Stimulated activated memory B cell treated with anti-CD40 and anti-IgM and Interleukin-4, amounts not matched to agents 10 μg/mL and 1 μg/mL and 100 μg/mL, for 72 hours (primary cell): ENCODE results near the gene CX3CR1.
"Not testable (repeated sequence)": the region's sequence is repeated elsewhere in the genome, so short reads cannot be mapped to it uniquely, and the experiment has no call there.

Source experiments
- ATAC-seq: fragments of 150-1000 bp; cut with Tn5 transposase; 2 replicates; pipeline ENCODE4 v1.10.0; 2021
- H3K27ac Mint-ChIP-seq: one replicate; pipeline ENCODE4 v1.8.0; 2022; ENCODE audit warnings: mild to moderate bottlenecking, mixed read lengths
- H3K27me3 Mint-ChIP-seq: one replicate; pipeline ENCODE4 v1.8.0; 2022; ENCODE audit warnings: mixed read lengths
- H3K36me3 Mint-ChIP-seq: one replicate; pipeline ENCODE4 v1.8.0; 2022; ENCODE audit warnings: mixed read lengths
- H3K4me1 Mint-ChIP-seq: one replicate; pipeline ENCODE4 v1.8.0; 2022; ENCODE audit warnings: mixed read lengths
- H3K4me3 Mint-ChIP-seq: one replicate; pipeline ENCODE4 v1.8.0; 2022; ENCODE audit warnings: mild to moderate bottlenecking, moderate library complexity, mixed read lengths
- H3K9me3 Mint-ChIP-seq: one replicate; pipeline ENCODE4 v1.8.0; 2022; ENCODE audit warnings: mixed read lengths

Gene CX3CR1

GRCh38 chr3:39227596-39227995, 52.2 kb downstream of the CX3CR1 start:
- not testable (repeated sequence) for H3K4me3 Mint-ChIP-seq, H3K27me3 Mint-ChIP-seq, ATAC-seq, H3K36me3 Mint-ChIP-seq, H3K27ac Mint-ChIP-seq, H3K9me3 Mint-ChIP-seq
- peaks cover 18% of the 10 kb centered on the region for H3K4me1 Mint-ChIP-seq

GRCh38 chr3:39226106-39226741, 53.6 kb downstream of the CX3CR1 start:
- Mint-ChIP-seq H3K27ac (no peak overlapping the region), H3K4me1 (peaks cover 15% of the 10 kb centered on the region), H3K27me3 (peaks cover 6% of the 10 kb centered on the region), H3K9me3 (no peaks in the 10 kb centered on the region), H3K4me3 (no peak overlapping the region), H3K36me3 (no peaks in the 10 kb centered on the region)
- peak; percentile 73 for ATAC-seq

GRCh38 chr3:39224288-39224687, 55.5 kb downstream of the CX3CR1 start:
- peaks cover 21% of the 10 kb centered on the region for H3K4me1 Mint-ChIP-seq
- H3K9me3 Mint-ChIP-seq, result no peaks in the 10 kb centered on the region
- no peak for ATAC-seq
- no peaks in the 10 kb centered on the region for H3K36me3 Mint-ChIP-seq
- H3K27ac Mint-ChIP-seq, result no peak overlapping the region
- H3K4me3 Mint-ChIP-seq, result no peak overlapping the region
- no peaks in the 10 kb centered on the region for H3K27me3 Mint-ChIP-seq

GRCh38 chr3:39222939-39223338, 56.9 kb downstream of the CX3CR1 start:
- H3K36me3 Mint-ChIP-seq, result no peaks in the 10 kb centered on the region
- peaks cover under 1% of the 10 kb centered on the region for H3K27me3 Mint-ChIP-seq
- H3K4me3 Mint-ChIP-seq, result no peak overlapping the region
- no peak for ATAC-seq
- no peak overlapping the region for H3K27ac Mint-ChIP-seq
- H3K4me1 Mint-ChIP-seq, result peaks cover 21% of the 10 kb centered on the region
- no peaks in the 10 kb centered on the region for H3K9me3 Mint-ChIP-seq

GRCh38 chr3:39222462-39222861, 57.4 kb downstream of the CX3CR1 start:
- Mint-ChIP-seq H3K4me1 (peaks cover 26% of the 10 kb centered on the region), H3K36me3 (no peaks in the 10 kb centered on the region), H3K4me3 (no peak overlapping the region), H3K27ac (no peak overlapping the region), H3K27me3 (peaks cover 5% of the 10 kb centered on the region), H3K9me3 (no peaks in the 10 kb centered on the region)
- no peak for ATAC-seq

- H3K4me1 Mint-ChIP-seq, result peaks cover 38% of the 10 kb centered on the region
- no peaks in the 10 kb centered on the region for H3K36me3 Mint-ChIP-seq
- ATAC-seq, result no peak
- no peak overlapping the region for H3K4me3 Mint-ChIP-seq
- no peaks in the 10 kb centered on the region for H3K9me3 Mint-ChIP-seq
- H3K27me3 Mint-ChIP-seq, result peaks cover 5% of the 10 kb centered on the region
- H3K27ac Mint-ChIP-seq, result no peak overlapping the region
These were observed 58.7 kb downstream of the CX3CR1 start for GRCh38 chr3:39221141-39221530.

GRCh38 chr3:39220407-39221140, 59.3 kb downstream of the CX3CR1 start:
- no peak for ATAC-seq
- no peak overlapping the region for H3K4me3 Mint-ChIP-seq
- peaks cover 5% of the 10 kb centered on the region for H3K27me3 Mint-ChIP-seq

GRCh38 chr3:39219702-39220101, 60.1 kb downstream of the CX3CR1 start:
- Mint-ChIP-seq H3K4me3 (no peak overlapping the region), H3K27me3 (peaks cover 5% of the 10 kb centered on the region), H3K4me1 (peaks cover 37% of the 10 kb centered on the region), H3K27ac (no peak overlapping the region), H3K36me3 (no peaks in the 10 kb centered on the region), H3K9me3 (no peaks in the 10 kb centered on the region)
- no peak for ATAC-seq

More at GRCh38 chr3:39220407-39221140, 59.3 kb downstream of the CX3CR1 start:
- Mint-ChIP-seq H3K27ac (no peak overlapping the region), H3K4me1 (peaks cover 38% of the 10 kb centered on the region), H3K9me3 (no peaks in the 10 kb centered on the region), H3K36me3 (no peaks in the 10 kb centered on the region)

GRCh38 chr3:39216176-39216790, 63.6 kb downstream of the CX3CR1 start:
- Mint-ChIP-seq H3K36me3 (no peaks in the 10 kb centered on the region), H3K27me3 (peaks cover 5% of the 10 kb centered on the region), H3K4me3 (peak overlapping the region; percentile 5), H3K9me3 (no peaks in the 10 kb centered on the region), H3K4me1 (peaks cover 35% of the 10 kb centered on the region), H3K27ac (peak overlapping the region; percentile 1)
- ATAC-seq, result peak; percentile 96

- Mint-ChIP-seq H3K27me3 (peaks cover 5% of the 10 kb centered on the region), H3K27ac (peak overlapping the region; percentile 36), H3K36me3 (no peaks in the 10 kb centered on the region), H3K4me3 (no peak overlapping the region), H3K4me1 (peaks cover 31% of the 10 kb centered on the region), H3K9me3 (no peaks in the 10 kb centered on the region)
- ATAC-seq, result no peak
These were observed 66.2 kb downstream of the CX3CR1 start for GRCh38 chr3:39213613-39214012.
